GM18868 (cell line): ENCODE measurements around the gene GPR156.

Experiments used
- ATAC-seq: cut with Tn5 transposase; IDR thresholded peaks from one replicate; pipeline ENCODE4 v1.9.1; 2021; ENCODE audit warnings: mild to moderate bottlenecking, moderate library complexity; ENCODE audit not compliant: unreplicated experiment

Gene GPR156

DNA sequence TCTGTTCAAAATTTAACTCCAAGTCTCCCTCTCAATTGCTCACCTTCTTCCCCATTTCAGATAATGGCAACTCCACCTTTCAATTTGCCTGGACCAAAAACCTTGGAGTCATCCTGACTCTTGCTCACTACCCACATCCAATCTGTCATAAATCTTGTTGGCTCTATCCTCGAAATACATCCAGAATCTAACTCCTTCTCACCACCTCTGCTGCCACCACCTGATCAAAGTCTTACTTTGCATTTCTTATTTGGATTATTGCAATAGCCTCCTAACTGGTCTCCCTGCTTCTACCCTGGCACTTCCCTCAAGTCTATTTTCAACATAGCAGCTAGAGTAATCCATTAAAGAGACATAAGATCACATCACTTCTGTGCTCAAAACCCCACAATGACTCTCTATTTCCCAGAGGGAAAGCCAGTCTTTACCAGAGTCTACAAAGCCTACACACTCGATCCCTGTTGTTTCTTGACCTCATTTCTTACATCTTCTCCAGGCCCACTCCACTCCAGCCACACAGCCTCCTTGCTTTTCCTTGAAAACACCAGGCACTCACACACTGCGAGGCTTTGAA is 86.6 kb downstream of the GPR156 start:
- ATAC-seq, result peak; percentile 63

- no peak for ATAC-seq
These were observed 88.2 kb downstream of the GPR156 start for GRCh38 chr3:120196812-120197211.

DNA sequence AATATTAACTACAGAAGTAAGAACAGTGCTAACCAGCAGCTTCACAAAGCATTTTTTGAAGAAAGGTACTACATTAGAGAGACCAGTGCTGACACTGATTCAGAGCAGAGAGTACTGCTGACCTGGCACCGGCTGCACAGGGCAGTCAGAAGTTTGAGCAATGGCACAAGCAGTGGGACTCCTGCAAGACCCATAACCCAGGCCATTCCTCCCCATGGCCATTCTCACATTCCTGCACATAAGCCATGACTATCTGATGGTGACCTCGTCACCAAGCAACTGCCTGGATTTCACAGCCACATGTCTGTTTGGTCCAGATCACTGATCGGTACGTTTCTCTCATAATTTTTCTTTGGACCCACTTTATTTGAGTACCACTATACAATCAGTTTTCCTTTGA is 88.7 kb downstream of the GPR156 start:
- no peak for ATAC-seq

DNA sequence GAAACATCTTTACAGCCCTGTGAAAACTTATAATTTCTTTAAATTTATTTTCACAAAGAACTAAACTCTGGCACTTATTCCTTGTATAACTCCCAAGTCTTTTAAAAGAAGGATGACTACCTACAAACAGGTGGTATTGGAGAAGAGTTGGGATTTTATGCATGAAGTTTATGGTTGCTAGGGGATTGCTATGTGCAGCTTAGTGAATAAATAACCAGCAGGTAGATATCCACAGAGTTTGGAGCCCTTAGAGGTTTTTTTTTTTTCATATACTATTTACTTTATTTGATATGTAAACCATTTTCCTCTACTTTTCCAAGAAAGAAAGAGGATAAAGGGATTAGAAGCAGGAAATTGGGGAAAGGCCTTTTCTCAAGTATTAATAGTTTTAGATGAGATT is 91.5 kb downstream of the GPR156 start:
- no peak for ATAC-seq

DNA sequence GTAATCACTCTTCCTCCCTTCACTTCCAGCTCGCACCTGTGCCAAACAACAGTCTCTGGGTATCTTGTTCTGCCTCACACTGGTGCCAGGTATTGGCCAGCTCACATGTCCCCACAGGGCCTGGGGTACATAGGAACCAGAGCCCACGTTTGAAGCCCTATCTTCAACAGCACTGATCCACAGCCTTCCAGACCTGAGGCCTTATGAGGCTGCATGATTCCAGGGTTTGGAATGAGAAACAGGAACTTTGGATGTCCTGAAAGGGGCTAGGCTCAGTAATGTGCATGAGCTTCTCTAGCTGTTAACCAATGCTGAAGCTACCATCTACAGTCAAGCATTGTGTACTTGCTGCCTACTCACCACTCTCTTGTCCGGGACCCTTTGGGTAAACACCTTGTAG is 92.4 kb downstream of the GPR156 start:
- ATAC-seq, result no peak

DNA sequence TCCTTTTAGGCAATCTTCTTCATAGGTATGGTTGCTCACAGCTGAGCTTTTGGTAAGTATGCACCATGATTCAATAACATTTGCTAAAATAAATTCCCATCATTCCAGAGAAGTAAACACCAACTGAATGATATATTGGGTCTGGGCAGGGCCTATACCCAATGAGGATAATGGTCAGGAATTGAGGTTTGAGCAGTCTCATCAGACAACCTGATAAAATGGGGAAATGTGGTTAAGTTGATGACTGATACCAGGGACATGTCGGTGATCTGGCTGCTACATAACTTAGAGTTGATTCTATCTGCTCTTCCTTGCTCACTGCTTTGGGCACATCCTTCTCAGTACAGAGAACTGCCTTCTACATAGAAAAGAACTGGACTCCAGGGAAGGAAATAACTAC is 92.9 kb downstream of the GPR156 start:
- no peak for ATAC-seq

DNA sequence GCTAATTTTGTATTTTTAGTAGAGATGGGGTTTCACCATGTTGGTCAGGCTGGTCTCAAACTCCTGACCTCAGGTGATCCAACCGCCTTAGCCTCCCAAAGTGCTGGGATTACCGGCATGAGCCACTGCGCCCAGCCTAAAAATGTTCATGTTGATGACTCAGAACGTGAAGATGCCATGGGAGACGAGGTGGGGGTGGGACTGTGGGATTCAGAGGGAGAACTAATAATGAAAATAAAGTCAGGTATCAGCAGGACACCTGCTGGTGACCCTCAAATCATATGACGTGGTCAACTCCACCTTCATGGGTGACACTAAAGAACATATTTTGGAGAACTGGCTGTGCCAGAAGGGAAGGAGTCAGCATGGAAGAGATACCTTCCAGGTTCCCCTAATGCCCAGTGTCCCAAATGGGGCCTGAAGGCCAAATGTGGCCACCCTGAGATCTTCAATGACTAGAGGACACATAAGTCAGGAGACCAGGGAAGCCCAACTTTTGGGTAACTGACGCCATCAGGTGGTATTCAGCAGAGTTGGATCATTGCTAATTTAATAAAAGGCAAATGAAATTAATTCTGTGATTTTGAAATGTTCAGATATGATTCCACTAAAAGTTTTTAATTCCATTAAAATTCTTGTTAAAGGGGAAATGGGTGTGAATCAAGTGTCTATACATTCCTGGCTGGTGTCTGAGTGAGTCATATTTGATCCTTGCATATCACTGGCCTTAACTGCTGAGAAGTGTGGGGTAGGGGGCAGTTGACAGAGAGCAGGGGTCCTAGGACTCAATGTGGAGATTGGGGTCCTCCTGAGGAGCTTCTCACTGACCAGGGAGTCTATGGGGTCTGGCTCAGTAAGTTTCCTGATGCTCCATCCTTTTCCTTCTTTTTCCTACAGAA is 102.2 kb downstream of the GPR156 start:
- no peak for ATAC-seq

DNA sequence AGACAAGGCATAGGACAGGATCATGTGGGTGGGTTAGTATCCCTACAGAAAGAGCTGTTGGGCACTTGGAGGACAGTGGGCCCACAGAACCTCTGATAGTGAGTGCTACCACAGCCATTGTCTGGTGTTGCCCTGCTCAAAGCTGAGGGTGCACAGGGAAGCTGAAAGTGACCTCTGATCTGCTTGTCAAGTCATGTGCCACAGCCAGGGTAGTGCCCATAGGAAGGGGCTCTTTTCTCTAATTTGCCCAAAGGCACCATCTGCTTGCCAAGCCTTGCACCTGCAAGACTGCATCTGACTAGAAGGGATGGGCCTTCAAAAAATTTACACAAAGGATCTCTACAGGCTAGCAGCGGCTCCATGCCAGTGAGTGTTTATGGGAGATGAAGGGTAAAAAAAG is 103.4 kb downstream of the GPR156 start:
- no peak for ATAC-seq

DNA sequence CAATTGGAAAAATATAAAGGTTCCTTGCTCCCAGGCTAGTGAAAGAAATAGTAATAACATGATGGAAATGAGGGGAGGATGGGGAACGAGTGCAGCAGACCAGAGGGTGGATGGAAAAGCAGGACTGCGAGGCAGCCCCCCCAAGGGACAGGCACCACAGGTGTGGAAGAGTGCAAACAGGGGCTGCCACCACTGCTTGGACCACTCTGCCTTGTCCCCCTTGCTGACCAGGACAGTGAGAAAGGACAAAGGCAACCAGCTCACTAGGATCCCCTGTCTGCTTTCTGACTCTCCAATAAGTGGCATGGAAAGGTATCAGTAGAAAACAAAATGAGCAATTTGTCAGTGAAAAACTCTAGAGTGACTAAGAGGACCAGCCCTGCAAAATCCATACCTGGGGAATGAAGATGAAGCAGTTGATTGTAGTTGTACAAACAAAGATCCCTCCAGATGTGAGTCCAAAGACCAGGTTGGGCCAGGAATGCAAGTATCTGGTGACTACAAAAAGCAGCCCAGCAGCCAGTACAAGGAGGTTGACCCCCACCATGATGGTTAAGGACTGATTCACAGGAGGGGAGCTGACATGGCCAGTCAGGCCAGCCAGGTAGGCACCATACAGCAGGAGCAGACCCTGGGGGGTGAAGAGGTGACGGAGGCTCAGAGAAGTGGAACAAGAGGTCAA is 104.2 kb downstream of the GPR156 start:
- no peak for ATAC-seq

GRCh38 chr3:120177707-120178306 is 107.2 kb downstream of the GPR156 start:
- no peak for ATAC-seq

- ATAC-seq, result no peak
These were observed 107.9 kb downstream of the GPR156 start for GRCh38 chr3:120177151-120177550.

DNA sequence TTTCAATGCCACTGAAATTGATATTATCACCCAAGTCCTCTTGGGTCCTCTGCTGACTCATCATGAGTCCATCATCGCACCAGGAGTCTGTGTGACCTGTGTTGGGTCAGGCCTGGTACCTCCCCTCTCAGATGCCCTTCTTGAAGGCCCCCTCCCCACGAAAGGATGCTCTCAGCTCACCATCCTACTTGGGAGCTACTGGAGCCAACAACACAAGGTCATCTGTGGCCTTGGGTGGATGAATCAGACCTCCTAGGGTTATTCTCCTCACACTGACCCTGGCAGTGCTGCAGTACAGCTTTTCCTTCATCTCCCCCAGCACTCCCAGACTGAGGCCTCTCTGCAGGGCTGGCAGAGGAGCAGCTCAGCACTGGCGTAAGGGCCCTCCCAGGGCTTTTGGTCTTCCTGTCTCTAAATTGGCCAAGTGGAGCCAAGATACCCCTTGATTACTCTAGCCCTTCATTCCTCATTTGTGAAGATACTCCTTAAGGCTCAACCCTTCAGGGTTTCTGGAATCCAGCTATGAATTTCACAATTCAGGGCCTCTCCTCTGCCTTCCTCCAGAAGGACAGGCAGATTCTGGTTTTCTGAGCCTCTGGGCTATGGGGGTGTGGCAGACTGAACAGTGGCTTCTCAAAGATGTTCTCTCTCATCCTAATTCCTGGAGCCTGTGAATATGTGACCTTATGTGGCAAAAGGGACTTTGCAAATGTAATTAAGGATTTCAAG is 110.0 kb downstream of the GPR156 start:
- ATAC-seq, result no peak

DNA sequence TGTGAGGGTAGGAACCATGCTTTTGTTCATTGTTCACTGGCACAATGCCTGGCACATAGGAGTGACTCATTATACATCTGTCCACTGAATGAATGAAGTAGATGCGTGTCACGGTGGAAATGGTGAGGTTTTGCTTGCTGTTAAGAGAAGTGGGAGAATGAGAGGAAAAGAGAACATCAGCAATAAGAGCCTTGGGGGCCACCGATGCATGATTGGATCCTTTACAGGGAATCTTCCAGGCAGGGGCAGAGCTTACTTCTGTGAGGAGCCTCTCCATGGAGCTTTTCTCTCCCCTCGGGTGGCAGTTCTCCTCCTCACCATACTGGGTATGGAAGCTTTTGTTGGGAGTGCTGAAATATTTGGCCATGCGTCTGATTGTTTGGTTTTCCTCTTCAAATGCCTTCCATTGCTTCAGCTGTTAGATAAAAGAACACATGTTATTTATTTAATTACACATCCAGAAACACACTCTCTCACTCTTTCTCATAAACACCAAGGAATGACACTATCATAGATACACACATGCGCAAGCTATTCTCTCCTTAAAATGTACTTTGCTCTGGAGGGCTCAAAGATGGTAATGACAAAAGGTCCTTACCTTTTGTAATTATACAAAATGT is 111.9 kb downstream of the GPR156 start:
- no peak for ATAC-seq

- ATAC-seq, result no peak
These were observed 113.0 kb downstream of the GPR156 start for GRCh38 chr3:120172070-120172469.

DNA sequence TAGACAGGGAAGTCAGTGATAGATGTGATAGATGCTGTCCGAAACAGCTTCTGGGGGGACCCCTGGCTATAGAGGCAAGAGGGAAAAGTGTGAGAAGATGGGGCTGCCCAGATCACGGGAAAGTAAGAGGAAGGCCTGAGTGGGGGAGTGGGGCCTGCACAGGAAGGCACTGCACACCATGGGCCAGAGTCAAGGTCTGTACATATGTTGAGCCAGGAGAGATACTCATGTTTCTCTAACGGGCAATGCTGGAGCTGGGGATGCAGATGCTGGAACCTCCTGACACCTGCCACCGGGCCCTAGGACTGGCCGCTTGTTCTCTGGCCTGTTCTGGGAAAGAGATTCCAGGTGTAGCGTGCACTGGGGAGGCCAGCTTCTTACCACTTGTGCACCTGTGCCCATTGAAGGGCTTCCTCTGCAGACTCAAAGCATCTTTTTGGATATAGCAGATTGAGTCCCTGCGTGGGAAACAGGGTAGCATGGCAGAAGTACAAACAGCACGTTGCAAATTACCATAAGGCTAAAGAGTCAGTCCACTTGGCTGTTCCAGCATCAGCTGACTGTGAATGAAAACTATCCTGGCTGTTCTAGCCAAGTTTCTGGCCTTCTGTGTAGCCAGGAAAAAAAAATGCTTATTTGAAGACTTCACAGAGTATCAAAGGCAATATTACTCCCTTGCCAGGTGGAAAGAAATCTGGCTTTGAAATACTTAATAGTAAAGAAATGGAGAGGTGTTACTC is 113.7 kb downstream of the GPR156 start:
- no peak for ATAC-seq

DNA sequence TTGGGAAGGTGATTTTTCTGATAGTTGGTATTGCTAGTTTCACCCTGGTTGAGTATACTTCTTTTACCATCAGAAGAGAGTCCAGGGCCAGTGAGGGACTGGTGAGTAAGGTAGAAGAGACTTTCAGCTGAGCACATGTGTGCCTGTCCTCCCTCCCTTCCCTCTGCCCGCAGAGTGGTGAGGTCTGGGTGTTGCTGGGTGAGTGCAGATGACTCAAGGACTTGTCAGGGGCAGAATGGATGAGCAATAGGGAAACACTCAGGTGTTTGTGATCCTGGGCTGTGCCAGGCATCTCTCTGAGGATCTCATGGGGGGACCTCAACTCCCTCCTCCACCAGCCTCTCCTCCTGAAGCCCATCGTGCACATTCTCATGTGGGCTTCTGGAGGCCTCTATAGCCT is 114.8 kb downstream of the GPR156 start:
- ATAC-seq, result no peak

GRCh38 chr3:120169407-120169806 is 115.6 kb downstream of the GPR156 start:
- ATAC-seq, result no peak

GRCh38 chr3:120168611-120169010 is 116.4 kb downstream of the GPR156 start:
- no peak for ATAC-seq

- no peak for ATAC-seq
These were observed 117.0 kb downstream of the GPR156 start for GRCh38 chr3:120168038-120168437.

- ATAC-seq, result no peak
These were observed 117.5 kb downstream of the GPR156 start for GRCh38 chr3:120167488-120167887.
